ENCODE results near the gene AIDA.
"Not testable (repeated sequence)": the region's sequence is repeated elsewhere in the genome, so short reads cannot be mapped to it uniquely, and the experiment has no call there.

The AIDA gene, protein sequence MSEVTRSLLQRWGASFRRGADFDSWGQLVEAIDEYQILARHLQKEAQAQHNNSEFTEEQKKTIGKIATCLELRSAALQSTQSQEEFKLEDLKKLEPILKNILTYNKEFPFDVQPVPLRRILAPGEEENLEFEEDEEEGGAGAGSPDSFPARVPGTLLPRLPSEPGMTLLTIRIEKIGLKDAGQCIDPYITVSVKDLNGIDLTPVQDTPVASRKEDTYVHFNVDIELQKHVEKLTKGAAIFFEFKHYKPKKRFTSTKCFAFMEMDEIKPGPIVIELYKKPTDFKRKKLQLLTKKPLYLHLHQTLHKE

DNA sequence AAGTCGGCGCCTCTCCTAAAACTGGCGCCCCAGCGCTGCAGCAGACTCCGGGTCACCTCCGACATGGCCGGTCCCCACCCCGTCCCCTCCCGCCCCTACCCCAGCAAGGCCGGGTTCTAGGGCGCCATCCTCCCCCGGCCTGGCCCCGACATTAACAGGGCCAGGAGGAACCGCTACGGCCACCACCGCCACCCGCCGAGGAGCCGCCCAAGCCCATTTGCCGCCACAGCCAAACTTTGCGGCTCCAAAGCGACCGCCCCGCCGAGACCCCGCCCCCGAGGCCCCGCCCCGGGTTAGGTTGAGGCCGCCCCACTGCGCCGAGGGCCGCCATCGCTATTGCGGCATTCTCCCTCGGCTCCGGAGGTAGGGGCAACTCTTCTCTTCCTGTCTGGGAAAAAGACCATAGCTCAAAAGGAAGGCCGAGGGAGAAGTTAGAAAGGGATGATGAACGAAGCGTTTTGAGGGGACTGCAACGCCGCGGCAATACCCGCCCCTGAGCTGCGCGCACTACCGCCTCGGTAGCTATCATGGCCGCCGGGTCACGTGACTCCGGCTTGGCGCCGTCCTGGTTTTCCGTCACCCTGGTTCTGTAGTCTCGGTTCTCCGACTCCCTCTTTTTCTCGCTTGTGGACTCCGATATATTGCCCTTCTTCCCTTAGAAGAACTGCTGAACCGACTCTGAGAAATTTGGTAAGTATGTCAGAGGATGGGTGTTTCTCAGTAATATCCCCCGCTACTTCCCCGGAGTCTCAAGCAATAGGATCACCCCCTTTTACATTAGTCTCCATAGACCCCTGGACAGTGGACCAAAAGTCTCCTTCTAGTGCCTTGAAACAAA, at the start of gene AIDA, which contains the start of gene BROX:
Gene AIDA, minus strand, starts transcription at position 239 of the 838 bp plus-strand sequence. Its CDS starts 174 bp downstream, at position 65.
Gene BROX, plus strand, starts transcription at position 312 of the 838 bp plus-strand sequence. CDS start 3,136 bp downstream, outside the sequence.
- Mint-ChIP-seq H3K36me3 (peaks cover 15 to 38% of the 10 kb centered on the region in 2 donors), H3K27me3 (no peaks in the 10 kb centered on the region), H3K4me1 (peaks cover 8 to 48% of the 10 kb centered on the region in 2 donors), H3K9me3 (no peaks in the 10 kb centered on the region), H3K4me3 (peak within 1 kb of the TSS; percentile 96 to 97), H3K27ac (peak within 1 kb of the TSS; percentile 100)
- ATAC-seq (replicated peaks) (peak; percentile 81 to 84), DNase-seq (peak; percentile 92)

DNA sequence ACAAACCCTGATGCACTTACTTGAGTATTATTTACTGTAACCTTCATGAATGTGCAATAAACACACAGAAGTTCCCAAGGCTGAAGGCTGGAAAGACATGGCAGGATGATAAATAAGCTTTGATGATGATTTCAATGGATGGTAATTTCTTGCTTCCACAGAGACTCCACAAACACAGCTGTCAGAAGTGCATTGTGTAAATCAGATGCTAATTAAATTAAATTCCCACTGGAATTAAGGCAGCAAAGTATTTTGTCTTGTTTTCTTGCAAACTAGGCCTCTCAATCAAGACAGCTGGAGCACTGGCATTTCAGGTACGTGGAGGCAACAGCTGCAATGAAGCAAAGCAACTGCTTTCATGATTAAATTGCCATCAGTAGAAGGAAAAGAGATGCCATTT, 48.8 kb upstream of the AIDA start:
- Mint-ChIP-seq H3K27ac (no peak overlapping the region), H3K4me1 (peaks cover 4 to 12% of the 10 kb centered on the region in 2 donors), H3K27me3 (no peaks in the 10 kb centered on the region), H3K9me3 (peaks cover 0 to 9% of the 10 kb centered on the region in 2 donors), H3K4me3 (no peak overlapping the region), H3K36me3 (peaks cover 7 to 14% of the 10 kb centered on the region in 2 donors)
- ATAC-seq (replicated peaks) (no peak), DNase-seq (no peak)

DNA sequence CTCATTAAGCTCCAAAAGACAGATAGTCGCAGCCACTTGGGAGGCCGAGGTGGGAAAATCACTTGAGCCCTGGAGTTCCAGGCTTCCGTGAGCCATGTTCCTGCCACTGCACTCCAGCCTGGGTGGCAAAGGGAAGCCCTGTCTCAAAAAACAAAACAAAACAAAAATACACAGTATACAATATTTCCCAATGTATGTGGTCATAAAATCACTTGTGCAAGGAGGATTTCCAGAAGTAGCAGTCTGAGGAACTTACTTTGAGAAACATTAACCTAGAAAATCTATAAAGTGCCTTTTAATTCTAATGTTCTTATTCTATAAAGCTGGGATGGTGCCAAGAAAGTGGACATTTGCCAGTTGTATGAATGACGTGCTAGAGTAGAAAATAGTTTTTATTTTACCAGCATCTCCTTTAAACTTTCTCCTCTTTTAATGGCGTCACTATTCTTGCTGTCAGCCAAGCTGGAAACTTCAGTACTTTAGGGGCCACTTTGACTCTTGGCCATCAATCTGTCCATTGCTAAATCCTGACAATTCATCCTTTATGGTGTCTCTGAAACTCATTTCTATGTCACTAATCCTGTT, 47.3 kb upstream of the AIDA start:
- Mint-ChIP-seq H3K36me3 (peaks cover 5 to 10% of the 10 kb centered on the region in 2 donors), H3K27ac (no peak overlapping the region), H3K4me3 (no peak overlapping the region), H3K27me3 (no peaks in the 10 kb centered on the region), H3K9me3 (peaks cover 0 to 5% of the 10 kb centered on the region in 2 donors), H3K4me1 (peaks cover 6 to 27% of the 10 kb centered on the region in 2 donors)
- DNase-seq (no peak), ATAC-seq (replicated peaks) (no peak)

DNA sequence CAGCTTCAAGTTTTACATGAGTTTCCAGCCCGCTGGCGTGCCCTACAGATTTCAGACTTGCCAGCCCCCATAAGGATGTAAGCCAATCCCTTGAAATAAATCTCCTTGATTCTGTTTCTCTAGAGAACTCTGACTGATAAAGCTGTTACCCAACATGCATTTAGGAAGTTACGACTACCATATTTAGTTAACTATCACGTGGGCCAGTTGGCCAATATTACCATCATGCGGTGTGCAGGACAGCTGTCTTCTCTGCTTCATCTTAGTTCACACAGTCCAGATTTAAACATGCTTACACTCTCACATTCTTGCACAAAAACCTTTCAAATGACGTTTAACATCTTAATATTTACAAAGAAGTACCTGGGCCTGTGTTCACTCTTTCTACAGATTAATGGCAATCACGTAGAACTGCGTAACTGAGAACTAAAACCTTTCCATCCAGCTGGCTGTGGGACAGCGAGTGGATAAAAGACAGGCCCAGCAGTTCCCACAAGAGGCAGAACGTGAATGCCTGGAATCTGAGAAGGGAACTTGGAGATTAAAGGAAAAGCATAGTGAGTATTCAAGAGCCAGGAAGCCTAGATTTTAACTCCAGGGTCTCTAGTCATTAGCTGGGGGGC, 45.5 kb upstream of the AIDA start:
- Mint-ChIP-seq H3K36me3 (peaks cover 0 to 5% of the 10 kb centered on the region in 2 donors), H3K27me3 (no peaks in the 10 kb centered on the region), H3K27ac (no peak overlapping the region), H3K4me3 (no peak overlapping the region), H3K4me1 (peaks cover 11 to 36% of the 10 kb centered on the region in 2 donors), H3K9me3 (peaks cover 0 to 1% of the 10 kb centered on the region in 2 donors)
- DNase-seq, result no peak
- ATAC-seq (replicated peaks), result no peak

DNA sequence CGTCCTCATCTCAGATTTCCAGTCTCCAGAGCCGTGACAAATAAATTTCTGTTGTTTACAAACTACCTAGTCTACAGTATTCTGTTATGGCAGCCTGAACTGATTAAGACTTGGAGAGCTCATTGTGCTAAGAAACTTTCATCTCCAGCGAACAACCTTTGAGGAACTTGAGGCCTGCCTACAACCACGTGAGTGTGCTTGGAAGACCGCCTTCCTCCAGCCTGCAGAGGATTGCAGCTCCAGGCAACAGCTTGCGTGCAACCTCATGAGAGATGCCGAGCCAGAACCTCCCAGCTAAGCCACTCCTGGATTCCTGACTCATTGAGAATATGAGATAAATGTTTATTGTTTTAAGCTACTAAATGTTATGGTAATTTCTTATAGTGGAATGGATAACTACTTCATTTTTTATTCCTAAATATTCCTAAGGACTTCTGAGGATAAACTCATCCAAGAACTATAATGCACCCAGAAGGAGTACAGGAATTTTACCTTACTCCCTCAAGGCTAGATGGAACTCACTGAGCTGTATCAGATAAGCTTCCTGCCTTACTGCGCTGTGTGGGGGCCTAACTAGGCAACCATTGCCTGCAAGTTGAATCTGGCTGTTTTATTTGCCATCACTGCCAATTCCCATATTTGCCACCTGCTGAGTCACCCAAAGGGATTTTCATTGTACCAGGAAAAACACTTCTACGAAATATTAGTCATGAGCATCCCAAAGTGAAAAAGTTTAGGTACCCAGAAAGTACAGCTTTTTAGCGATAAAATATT, 42.3 kb upstream of the AIDA start:
- peaks cover 29 to 63% of the 10 kb centered on the region in 2 donors for H3K4me1 Mint-ChIP-seq
- no peak overlapping the region for H3K4me3 Mint-ChIP-seq
- no peaks in the 10 kb centered on the region for H3K27me3 Mint-ChIP-seq
- H3K9me3 Mint-ChIP-seq, result no peaks in the 10 kb centered on the region
- no peak for DNase-seq
- no peaks in the 10 kb centered on the region for H3K36me3 Mint-ChIP-seq
- no peak overlapping the region for H3K27ac Mint-ChIP-seq
- ATAC-seq (replicated peaks), result peak; percentile 56 to 64

DNA sequence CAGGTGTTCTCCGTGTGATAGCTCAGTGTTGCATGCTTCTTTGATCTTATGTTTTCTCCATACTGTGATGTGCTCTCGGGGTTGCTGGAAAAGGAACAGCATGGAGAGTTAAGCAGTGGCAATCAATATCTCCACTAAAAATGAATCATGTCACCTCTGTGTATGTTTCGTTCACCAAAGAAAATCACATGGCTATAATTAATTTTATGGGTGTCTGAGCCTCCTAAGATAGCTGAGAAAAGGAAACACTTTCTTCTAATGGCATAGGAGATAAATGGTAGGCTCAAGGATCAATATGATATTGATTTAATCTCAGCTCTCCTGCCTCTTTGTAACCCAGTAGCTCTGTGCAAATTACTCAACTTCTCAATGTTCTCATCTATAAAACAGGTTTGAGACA, 39.0 kb upstream of the AIDA start:
- Mint-ChIP-seq H3K27ac (peak overlapping the region; percentile 22), H3K4me3 (no peak overlapping the region), H3K36me3 (no peaks in the 10 kb centered on the region), H3K27me3 (no peaks in the 10 kb centered on the region), H3K9me3 (no peaks in the 10 kb centered on the region), H3K4me1 (peaks cover 32 to 73% of the 10 kb centered on the region in 2 donors)
- ATAC-seq (replicated peaks), result peak; percentile 7 to 18
- no peak for DNase-seq

DNA sequence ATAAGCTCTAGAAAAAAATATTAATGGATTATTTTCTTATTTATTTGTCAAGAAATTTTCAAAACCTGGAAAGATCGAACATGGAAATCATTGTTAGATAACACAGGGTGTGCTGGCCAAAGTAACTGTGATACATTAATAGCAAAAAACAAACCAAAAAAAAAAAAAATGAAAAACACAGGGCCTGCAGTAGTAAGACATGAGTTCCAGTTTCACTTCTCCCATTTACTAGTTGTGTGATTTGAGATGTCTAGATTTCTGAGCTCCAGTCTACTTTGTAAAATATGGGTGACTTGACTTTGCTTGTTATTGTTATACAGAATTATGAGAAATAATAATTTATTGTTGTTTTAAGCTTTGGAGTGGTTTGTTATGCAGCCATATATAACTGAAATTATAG, 38.4 kb upstream of the AIDA start:
- no peak overlapping the region for H3K27ac Mint-ChIP-seq
- H3K4me3 Mint-ChIP-seq, result no peak overlapping the region
- H3K4me1 Mint-ChIP-seq, result peaks cover 31 to 70% of the 10 kb centered on the region in 2 donors
- no peak for DNase-seq
- peak; percentile 88 to 89 for ATAC-seq (replicated peaks)
- H3K9me3 Mint-ChIP-seq, result no peaks in the 10 kb centered on the region
- H3K36me3 Mint-ChIP-seq, result no peaks in the 10 kb centered on the region
- no peaks in the 10 kb centered on the region for H3K27me3 Mint-ChIP-seq

DNA sequence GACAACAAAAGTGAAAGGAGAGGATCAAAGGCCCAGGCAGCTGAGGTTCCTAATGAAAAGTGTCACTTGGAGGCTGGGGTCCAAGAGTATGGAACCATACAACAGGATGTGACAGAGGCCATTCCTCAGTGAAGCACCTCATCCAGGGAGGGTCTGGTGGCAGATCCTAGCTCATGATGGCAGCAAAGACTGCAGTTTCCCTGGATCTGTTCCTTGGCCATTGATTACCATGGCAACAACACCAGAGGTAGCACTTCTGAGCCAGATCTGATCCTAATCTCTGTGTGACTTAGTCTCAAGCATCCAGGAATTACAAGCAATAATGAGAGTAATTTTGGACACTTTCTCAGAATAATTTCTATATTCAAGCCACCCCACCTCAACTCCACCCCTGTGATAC, 37.6 kb upstream of the AIDA start:
- ATAC-seq (replicated peaks), result no peak
- peaks cover 28 to 63% of the 10 kb centered on the region in 2 donors for H3K4me1 Mint-ChIP-seq
- H3K4me3 Mint-ChIP-seq, result no peak overlapping the region
- H3K27me3 Mint-ChIP-seq, result no peaks in the 10 kb centered on the region
- H3K9me3 Mint-ChIP-seq, result no peaks in the 10 kb centered on the region
- H3K36me3 Mint-ChIP-seq, result no peaks in the 10 kb centered on the region
- H3K27ac Mint-ChIP-seq, result peak overlapping the region; percentile 65
- DNase-seq, result no peak

DNA sequence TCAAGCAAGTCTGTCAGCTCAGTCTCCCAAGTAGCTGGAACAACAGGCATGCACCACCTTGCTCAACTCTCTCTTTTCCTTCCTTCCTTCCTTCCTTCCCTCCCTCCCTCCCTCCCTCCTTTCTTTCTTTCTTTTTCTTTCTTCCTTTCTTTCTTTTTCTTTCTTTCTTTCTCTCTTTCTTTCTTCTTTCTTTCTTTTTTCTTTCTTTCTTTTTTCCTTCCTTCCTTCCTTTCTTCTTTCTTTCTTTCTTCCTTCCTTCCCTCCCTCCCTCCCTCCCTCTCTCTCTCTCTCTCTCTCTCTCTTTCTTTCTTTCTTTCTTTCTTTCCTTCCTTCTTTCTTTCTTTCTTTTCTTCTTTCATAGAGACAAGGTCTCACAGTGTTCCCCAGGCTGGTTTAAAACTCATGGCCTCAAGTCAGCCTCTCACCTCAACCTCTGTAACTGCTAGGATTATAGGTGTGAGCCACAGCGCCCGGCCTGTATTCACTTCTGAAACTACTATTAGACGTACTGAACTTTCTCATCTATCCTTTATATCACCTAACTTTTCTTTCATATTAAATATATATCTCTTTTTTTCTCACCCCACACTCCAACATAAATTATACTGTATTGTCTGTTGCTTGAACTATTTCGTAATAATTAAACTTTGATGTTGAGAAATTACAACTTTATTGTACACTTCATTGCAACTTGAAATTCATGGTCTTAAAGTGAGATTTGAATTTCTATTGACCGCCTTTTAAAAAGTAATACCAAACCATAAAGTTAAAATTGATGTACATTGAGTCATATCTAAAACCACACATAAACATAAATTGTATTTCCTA, 29.6 kb upstream of the AIDA start:
- Mint-ChIP-seq H3K4me1 (peaks cover 13 to 29% of the 10 kb centered on the region in 2 donors), H3K4me3 (peak overlapping the region in 1 of 2 donors; percentile 70), H3K27ac (peak overlapping the region; percentile 81)
- ATAC-seq (replicated peaks); H3K9me3 Mint-ChIP-seq; H3K36me3 Mint-ChIP-seq; DNase-seq; H3K27me3 Mint-ChIP-seq: not testable (repeated sequence)

DNA sequence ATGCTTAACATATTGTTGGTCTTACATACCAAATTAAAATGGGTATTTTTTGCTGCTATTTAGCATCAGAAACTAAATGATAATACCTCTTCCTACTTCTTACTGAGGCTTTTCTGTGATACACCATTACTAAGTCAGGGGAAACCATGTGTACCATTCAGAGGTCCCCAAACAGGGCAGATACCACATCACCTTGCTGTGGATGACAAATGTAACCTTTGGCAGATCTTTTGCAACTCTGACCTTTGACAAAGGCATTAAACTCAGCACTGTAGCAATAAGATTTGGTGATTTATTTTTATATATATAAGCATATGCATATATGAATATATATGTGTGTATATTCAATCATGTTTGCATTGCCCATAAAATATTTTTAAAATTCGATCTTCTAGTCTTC, 27.6 kb upstream of the AIDA start:
- Mint-ChIP-seq H3K27me3 (no peaks in the 10 kb centered on the region), H3K9me3 (no peaks in the 10 kb centered on the region), H3K27ac (no peak overlapping the region), H3K36me3 (peaks cover 6 to 9% of the 10 kb centered on the region in 2 donors), H3K4me3 (no peak overlapping the region), H3K4me1 (peaks cover 17 to 27% of the 10 kb centered on the region in 2 donors)
- DNase-seq, result no peak
- ATAC-seq (replicated peaks), result peak; percentile 44 to 55

DNA sequence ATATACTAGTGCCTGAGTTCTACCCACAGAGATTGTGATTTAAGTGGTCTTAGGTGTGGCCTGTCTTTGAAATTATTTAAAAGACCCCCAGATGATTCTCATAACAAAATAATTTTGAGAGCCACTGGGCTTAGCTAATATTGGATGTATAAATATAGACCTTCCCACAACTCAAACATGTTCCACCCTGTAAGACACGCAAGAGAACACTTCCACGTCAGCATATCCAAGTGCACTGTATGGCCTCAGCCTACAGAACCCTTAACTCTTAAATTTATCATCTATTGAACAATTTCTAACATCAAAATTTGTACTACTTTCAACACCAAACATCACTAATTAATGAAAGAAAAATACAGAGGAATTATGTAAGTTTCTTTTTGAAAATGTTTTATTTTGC, 27.2 kb upstream of the AIDA start:
- no peaks in the 10 kb centered on the region for H3K27me3 Mint-ChIP-seq
- DNase-seq (no peak), ATAC-seq (replicated peaks) (peak in 1 of 2 donors; percentile 52)
- H3K4me1 Mint-ChIP-seq, result peaks cover 19 to 30% of the 10 kb centered on the region in 2 donors
- no peak overlapping the region for H3K4me3 Mint-ChIP-seq
- H3K9me3 Mint-ChIP-seq, result no peaks in the 10 kb centered on the region
- no peak overlapping the region for H3K27ac Mint-ChIP-seq
- peaks cover 10 to 12% of the 10 kb centered on the region in 2 donors for H3K36me3 Mint-ChIP-seq

DNA sequence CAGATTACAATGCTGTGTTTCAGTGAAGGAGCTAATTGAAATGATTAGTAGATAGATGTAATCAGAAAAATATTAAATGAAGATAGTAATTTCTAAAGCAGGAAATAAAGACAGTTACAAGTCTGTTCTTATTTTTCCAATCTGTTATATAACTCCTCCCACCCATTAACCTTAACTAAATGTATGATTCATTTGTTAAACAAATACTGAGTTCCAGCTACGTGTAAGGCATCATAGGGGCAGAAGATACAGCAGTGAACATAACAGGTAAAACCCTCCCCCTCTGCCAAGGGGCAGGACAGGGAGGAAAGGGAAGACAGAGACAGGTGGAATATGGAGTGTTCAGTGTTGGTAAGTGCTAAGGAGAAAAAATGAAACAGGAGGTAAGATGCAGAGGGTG, 24.7 kb upstream of the AIDA start, which contains the start of gene FAM177B:
Gene FAM177B, plus strand, starts transcription at position 231 of the 400 bp plus-strand sequence. CDS start 9,344 bp downstream, outside the sequence.
- Mint-ChIP-seq H3K36me3 (peaks cover 16 to 21% of the 10 kb centered on the region in 2 donors), H3K9me3 (no peaks in the 10 kb centered on the region), H3K4me3 (no peak within 1 kb of the TSS), H3K4me1 (peaks cover 20 to 31% of the 10 kb centered on the region in 2 donors), H3K27ac (no peak within 1 kb of the TSS), H3K27me3 (no peaks in the 10 kb centered on the region)
- ATAC-seq (replicated peaks) (no peak), DNase-seq (no peak)

All from stimulated activated naive B cell treated with anti-CD40 and anti-IgM and Interleukin-4, amounts not matched to agents 10 μg/mL and 1 μg/mL and 100 μg/mL, for 72 hours (primary cell).